GM19372 (cell line): ENCODE data around the gene IL1R1.

Source experiments
- ATAC-seq: cut with Tn5 transposase; IDR thresholded peaks from one replicate; pipeline ENCODE4 v1.9.1; 2021; ENCODE audit warnings: mild to moderate bottlenecking, low read depth, moderate library complexity; ENCODE audit not compliant: unreplicated experiment

The IL1R1 gene

GRCh38 chr2:102166189-102166845 lies 23.8 kb downstream of the IL1R1 start:
- ATAC-seq: no peak

DNA sequence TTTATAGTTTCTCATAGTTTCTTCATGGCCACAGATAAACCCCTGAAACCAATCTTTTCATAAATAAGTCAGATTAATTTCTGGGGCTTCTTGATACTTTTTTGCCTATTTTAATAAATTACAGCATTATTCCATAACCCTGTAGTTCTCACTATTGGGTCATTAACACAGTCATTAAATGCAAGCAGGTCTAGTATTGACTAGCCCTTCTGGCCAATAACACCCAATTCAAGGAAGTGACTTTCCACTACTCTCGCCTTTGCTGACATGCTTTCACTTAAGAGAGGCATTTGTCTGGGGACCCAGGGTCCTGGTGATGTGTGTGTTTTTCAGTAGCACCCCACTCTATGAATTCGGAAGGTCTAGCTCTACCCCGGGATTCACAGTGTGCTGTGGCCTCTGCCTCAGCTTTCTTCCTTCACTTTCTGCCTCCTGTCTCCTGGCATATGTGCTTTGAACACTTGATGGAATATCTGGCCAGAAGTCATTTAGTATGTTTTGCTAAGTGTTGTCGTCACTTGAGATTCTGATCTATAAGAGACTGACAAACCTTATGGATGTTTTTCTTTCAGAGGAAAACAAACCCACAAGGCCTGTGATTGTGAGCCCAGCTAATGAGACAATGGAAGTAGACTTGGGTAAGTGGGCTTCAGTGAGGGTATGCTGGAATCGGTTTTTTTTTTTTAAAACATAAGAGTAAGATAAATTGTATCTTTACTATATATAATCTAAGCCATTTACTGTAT lies 25.7 kb downstream of the IL1R1 start:
- ATAC-seq: no peak

DNA sequence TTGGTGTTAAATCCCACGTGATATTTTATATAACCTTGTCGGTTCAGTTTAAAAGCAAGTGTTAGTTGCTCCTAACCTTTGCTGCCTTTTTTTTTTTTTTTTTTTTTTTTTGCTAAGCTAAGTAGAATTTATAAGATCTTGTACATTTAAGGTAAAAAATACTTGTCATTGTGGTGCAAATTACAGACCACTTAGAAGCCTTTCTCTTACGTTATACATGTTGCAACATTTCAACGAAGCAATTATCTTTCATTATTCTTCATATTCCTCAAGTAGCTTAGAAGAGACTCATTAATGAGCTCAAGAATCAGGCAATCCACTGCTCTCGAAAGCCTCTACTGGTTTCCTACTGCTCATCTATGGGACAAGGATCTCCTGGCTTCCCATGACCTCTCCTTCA lies 29.4 kb downstream of the IL1R1 start:
- no peak for ATAC-seq

DNA sequence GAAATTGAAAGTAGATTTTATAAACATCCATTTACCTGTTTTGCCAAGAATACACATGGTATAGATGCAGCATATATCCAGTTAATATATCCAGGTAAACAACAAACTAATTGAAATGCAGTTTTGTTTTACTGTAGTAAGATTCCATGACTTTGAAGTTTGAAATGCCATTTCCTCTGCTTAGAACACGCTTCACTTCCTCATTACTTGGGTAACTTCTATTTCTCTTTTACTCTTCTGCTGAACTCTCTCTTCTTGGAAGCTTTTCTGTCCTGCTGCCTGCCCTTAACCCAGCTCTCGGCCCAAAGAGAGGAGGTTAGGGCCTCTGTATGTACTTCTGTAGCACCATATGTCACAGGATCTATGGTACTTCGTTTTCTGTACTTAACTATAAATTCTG lies 30.2 kb downstream of the IL1R1 start:
- no peak for ATAC-seq

GRCh38 chr2:102176172-102176571 lies 33.6 kb downstream of the IL1R1 start:
- no peak for ATAC-seq

- no peak for ATAC-seq
Observed at GRCh38 chr2:102177814-102178478, 35.4 kb downstream of the IL1R1 start.

DNA sequence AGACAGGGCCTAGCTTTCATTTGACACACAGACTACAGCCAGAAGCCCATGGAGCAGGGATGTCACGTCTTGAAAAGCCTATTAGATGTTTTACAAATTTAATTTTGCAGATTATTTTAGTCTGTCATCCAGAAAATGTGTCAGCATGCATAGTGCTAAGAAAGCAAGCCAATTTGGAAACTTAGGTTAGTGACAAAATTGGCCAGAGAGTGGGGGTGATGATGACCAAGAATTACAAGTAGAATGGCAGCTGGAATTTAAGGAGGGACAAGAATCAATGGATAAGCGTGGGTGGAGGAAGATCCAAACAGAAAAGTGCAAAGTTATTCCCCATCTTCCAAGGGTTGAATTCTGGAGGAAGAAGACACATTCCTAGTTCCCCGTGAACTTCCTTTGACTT lies 36.5 kb downstream of the IL1R1 start:
- ATAC-seq: no peak

DNA sequence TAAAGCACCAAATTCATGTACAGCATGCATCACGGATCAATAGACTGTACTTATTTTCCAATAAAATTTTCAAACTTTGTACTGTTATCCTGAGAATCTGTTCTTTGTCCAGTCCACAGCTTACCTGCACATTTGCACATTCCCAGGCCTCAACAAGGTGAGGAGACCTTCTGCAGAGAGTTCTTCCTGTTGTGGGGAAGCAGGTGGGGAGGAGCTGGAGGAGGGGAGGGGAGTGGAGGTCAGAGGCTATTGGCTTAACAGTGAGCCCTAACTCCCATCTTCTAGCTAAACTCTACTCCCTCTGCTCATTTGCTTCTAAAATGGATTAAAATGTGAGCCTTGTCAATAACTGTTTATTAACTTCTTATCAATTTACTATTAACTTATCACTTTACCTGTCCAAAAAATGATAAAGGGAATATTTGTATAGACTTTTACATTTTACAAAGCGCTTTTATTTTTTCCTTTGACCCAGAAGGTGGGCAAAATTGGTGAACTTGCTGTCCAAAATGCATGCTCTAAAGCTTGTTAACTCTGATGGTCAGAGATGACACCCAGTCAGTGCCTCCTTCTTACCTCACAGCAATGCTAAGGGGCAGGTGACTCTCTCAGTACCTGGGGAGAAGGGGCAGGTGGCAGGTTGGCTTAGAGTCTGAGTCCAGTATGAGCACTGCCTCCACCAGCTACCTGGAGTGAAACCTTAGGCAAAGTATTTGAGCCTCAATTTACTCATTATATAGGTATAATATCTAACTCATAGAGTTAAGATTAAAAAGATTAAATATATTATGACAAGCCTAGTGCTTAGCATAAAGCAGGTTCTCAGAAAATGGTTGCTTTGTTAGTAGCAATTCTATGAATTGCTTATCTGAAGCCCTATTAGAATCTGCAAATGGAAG lies 37.5 kb downstream of the IL1R1 start:
- no peak for ATAC-seq

- no peak for ATAC-seq
Observed at GRCh38 chr2:102180687-102180999, 38.1 kb downstream of the IL1R1 start.

- ATAC-seq: no peak
Observed at GRCh38 chr2:102181376-102181775, 38.8 kb downstream of the IL1R1 start.

DNA sequence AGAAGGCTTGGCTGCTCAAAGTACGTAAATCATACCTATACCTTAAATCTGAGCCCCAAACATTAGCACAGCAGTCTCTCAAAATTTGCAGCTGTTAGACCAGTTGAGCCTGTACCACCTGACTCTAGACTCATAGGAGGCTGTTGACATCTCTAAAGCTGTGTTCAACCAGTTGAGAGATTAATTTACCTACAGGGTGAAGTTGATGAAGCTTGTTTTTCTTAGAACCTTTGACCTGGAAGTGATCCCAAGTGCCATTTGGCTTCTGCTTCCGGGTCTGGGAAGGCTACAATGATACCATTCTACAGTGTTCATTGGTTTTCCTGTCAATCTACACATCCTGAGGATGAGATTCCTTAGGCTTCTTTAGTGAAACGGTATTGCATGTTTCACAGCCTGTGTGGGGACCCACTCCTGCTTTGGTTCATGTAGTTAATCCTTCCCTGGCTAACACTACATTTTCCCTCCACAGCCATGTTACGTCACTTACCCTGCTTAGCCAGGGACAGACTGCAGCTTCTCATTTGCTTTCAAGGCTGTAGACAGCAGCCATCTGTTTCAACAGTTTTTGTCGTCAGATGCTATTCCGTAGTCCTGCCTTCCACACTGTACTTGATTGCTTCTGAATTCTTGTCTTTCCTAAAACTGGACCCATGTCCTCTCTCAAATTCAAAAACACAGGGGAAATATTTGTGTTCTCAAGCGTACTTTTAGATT lies 39.5 kb downstream of the IL1R1 start:
- ATAC-seq: no peak

DNA sequence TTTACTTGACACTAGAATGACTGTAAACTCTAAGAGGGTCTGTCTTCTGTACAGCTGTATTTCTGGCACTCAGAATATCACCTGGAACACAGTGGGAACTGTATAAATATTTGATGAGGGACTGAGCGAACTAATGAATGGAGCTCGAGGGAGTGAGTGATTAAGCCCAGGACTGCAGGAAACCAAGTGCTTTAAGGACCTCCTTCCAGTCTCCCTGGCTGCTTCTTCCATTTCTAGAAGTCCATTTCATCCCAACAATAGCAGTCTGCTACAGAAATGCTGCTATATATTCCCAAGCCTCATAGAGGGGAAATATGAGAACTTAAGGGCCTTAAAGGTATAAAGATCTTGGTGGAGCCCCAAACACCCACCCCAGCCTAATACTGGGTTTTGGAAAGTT lies 41.5 kb downstream of the IL1R1 start:
- ATAC-seq: no peak

GRCh38 chr2:102184568-102184967 lies 42.0 kb downstream of the IL1R1 start:
- no peak for ATAC-seq

- no peak for ATAC-seq
Observed at GRCh38 chr2:102185347-102185746, 42.8 kb downstream of the IL1R1 start.

GRCh38 chr2:102186791-102187495 lies 44.4 kb downstream of the IL1R1 start, which contains the start of gene IL1RL2:
IL1RL2 (plus strand) TSS chr2:102187023; CDS start chr2:102187868, 845 bp downstream.
- ATAC-seq: no peak

DNA sequence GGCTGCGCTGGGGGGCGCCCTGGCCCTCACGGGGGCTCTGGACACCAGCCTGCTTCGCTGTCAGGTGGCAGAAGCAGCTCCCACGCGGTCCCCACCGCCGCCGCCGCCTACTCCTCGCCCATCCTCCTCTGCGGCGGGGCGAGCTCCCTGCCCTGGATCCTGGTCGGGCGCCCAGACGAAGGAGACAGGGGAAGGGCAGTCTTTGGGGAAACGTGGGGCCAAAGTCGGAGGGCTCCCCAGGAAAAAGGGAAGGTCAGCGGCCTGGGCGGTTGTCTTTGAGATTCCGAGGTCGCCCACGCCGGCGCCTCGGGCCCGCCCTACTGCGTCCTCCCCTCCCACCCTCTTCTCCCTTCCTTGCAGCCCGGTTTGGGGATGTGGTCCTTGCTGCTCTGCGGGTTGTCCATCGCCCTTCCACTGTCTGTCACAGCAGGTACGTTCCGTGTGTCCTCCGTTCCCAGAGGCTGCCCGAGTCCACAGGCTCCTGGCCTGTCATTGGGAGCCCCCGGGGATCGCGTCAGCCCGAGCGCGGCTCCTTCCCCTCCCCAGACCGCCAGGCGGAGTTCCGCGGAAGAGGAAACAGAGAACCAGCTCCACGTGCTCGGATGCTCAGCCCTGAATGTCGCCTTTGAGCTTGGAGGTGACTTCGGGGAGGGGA lies 45.1 kb downstream of the IL1R1 start:
- ATAC-seq: no peak

- ATAC-seq: no peak
Observed at GRCh38 chr2:102190430-102191107, 48.0 kb downstream of the IL1R1 start.

DNA sequence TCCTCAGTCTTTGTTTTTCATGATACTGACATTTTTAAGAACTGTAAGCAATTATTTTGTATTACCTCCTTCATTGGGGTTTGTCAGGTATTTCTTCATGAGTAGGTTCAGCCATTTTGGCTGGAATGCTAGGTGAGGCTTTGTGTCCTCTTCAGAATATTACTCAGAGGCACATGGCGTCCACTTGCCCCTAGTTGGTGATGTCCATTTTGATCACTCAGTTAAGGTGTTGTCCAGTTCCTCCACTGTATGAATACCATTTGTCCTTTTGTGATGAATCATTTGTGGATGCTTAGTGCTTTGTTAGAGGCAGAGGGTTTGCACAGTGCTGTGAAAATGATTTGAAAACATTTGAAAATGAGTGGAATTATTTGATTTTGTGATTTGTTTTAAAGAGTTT lies 49.0 kb downstream of the IL1R1 start:
- no peak for ATAC-seq
